ENCODE measurements around the gene EHMT2.

GRCh38 chr6:31920811-31921210 is 23.3 kb upstream of the EHMT2 start:
- TF ChIP-seq CTCF (IDR thresholded peaks at IDR 0.05) (no peak), POLR2A (IDR thresholded peaks at IDR 0.05) (no peak)
